ENCODE data around the gene HIBADH.
"Not testable (repeated sequence)": the region's sequence is repeated elsewhere in the genome, so short reads cannot be mapped to it uniquely, and the experiment has no call there.

Gene HIBADH

GRCh38 chr7:27678617-27679260 is 16.1 kb upstream of the HIBADH start:
- no peak for DNase-seq (ENCODE audit: low spot score)

GRCh38 chr7:27677912-27678612 is 15.4 kb upstream of the HIBADH start:
- DNase-seq (ENCODE audit: low spot score), result no peak

GRCh38 chr7:27674126-27674525 is 11.4 kb upstream of the HIBADH start:
- DNase-seq (ENCODE audit: low spot score), result not testable (repeated sequence)

- no peak for DNase-seq (ENCODE audit: low spot score)
These were observed 9.0 kb upstream of the HIBADH start for GRCh38 chr7:27671675-27672074.

GRCh38 chr7:27670676-27671075 is 8.0 kb upstream of the HIBADH start:
- DNase-seq (ENCODE audit: low spot score), result no peak

- DNase-seq (ENCODE audit: low spot score), result no peak
These were observed 7.5 kb upstream of the HIBADH start for GRCh38 chr7:27670177-27670576.

GRCh38 chr7:27665531-27665930 is 2.8 kb upstream of the HIBADH start:
- DNase-seq (ENCODE audit: low spot score), result no peak

GRCh38 chr7:27663989-27664331 is 1.3 kb upstream of the HIBADH start:
- no peak for DNase-seq (ENCODE audit: low spot score)

- DNase-seq (ENCODE audit: low spot score), result peak; percentile 68
These were observed 733 bp downstream of the HIBADH start for GRCh38 chr7:27661811-27662489.

- DNase-seq (ENCODE audit: low spot score), result no peak
These were observed 6.0 kb downstream of the HIBADH start for GRCh38 chr7:27656724-27657123.

- no peak for DNase-seq (ENCODE audit: low spot score)
These were observed 7.5 kb downstream of the HIBADH start for GRCh38 chr7:27655184-27655583.

- DNase-seq (ENCODE audit: low spot score), result no peak
These were observed 10.2 kb downstream of the HIBADH start for GRCh38 chr7:27652518-27652917.

GRCh38 chr7:27651702-27652101 is 11.0 kb downstream of the HIBADH start:
- no peak for DNase-seq (ENCODE audit: low spot score)

GRCh38 chr7:27650283-27650682 is 12.4 kb downstream of the HIBADH start:
- no peak for DNase-seq (ENCODE audit: low spot score)

GRCh38 chr7:27647489-27647888 is 15.2 kb downstream of the HIBADH start:
- DNase-seq (ENCODE audit: low spot score), result no peak

GRCh38 chr7:27647046-27647445 is 15.6 kb downstream of the HIBADH start:
- no peak for DNase-seq (ENCODE audit: low spot score)

- DNase-seq (ENCODE audit: low spot score), result no peak
These were observed 20.4 kb downstream of the HIBADH start for GRCh38 chr7:27642271-27642670.

- DNase-seq (ENCODE audit: low spot score), result no peak
These were observed 21.0 kb downstream of the HIBADH start for GRCh38 chr7:27641581-27642230.

GRCh38 chr7:27640884-27641574 is 21.7 kb downstream of the HIBADH start:
- no peak for DNase-seq (ENCODE audit: low spot score)

- DNase-seq (ENCODE audit: low spot score), result no peak
These were observed 22.8 kb downstream of the HIBADH start for GRCh38 chr7:27639851-27640250.

GRCh38 chr7:27639048-27639447 is 23.6 kb downstream of the HIBADH start:
- DNase-seq (ENCODE audit: low spot score), result not testable (repeated sequence)

GRCh38 chr7:27636326-27637006 is 26.2 kb downstream of the HIBADH start:
- DNase-seq (ENCODE audit: low spot score), result no peak
